SK-N-SH (cell line): ENCODE data around the gene SOCS3. TPM values are rescaled to one million over a fixed set of nuclear protein-coding genes. Genes with fewer than 3 reads are reported as not detected.

Source experiments
- CTCF ChIA-PET: fragments of 300-600, 350-600 bp; formaldehyde crosslinking; extraction: SDS; loops from one replicate; lab custom pipeline; 2021; lab: Yijun Ruan, JAX
- POLR2A ChIA-PET: fragments of 350-600 bp; sonication (Branson Sonifier 250); formaldehyde crosslinking; extraction: SDS; loops from one replicate; lab custom pipeline; 2020; ENCODE audit warnings: antibody characterized with exemption, inconsistent platforms; lab: Yijun Ruan, JAX
- DNase-seq: peaks from one replicate; pipeline ENCODE4 v3.0.0; 2012
- H2AFZ ChIP-seq: fragments of 200-600 bp; sonication (generic); 2 replicates; pipeline ENCODE4 v1.8.1; 2016; ENCODE audit warnings: antibody characterized with exemption, mild to moderate bottlenecking, low read depth
- H3F3A ChIP-seq: fragments of 200-600 bp; sonication (generic); replicated peaks from 2 replicates; pipeline ENCODE3; 2016; ENCODE audit warnings: antibody characterized with exemption, mild to moderate bottlenecking; ENCODE audit not compliant: insufficient read depth
- H3K27ac ChIP-seq, 2 experiments: fragments of 200-500 bp in 1 of 2; fragments of 200-600 bp in 1 of 2; sonication (Bioruptor generic) in 1 of 2; sonication (generic), shearing (Covaris generic) in 1 of 2; 2 replicates each; pipeline versions ENCODE4 v1.5.1 to v1.6.1; 2014 to 2016; ENCODE audit warnings: low read depth in 2 of 2, inconsistent platforms in 1 of 2, low read length in 1 of 2, mild to moderate bottlenecking in 1 of 2, mixed read lengths in 1 of 2
- H3K27me3 ChIP-seq: fragments of 200-600 bp; sonication (generic), shearing (Covaris generic); 2 replicates; pipeline ENCODE4 v1.6.1; 2016; ENCODE audit warnings: mixed run types; ENCODE audit not compliant: insufficient read depth
- H3K36me3 ChIP-seq, 2 experiments: fragments of 200-500 bp in 1 of 2; fragments of 200-600 bp in 1 of 2; sonication (Bioruptor generic) in 1 of 2; sonication (generic) in 1 of 2; replicated peaks in 1 of 2; 2 replicates each; pipeline versions ENCODE3 to v1.5.1; 2014 to 2016; ENCODE audit warnings: low read length in 1 of 2, mild to moderate bottlenecking in 1 of 2; ENCODE audit not compliant: insufficient read depth in 2 of 2, control insufficient read depth in 1 of 2
- H3K4me1 ChIP-seq, 2 experiments: fragments of 200-500 bp in 1 of 2; fragments of 200-600 bp in 1 of 2; sonication (Bioruptor generic) in 1 of 2; sonication (generic), shearing (Covaris generic) in 1 of 2; 2 replicates each; pipeline versions ENCODE4 v1.5.1 to v1.6.1; 2014 to 2016; ENCODE audit warnings: low read depth in 1 of 2, low read length in 1 of 2, mixed run types in 1 of 2; ENCODE audit not compliant: insufficient read depth in 2 of 2, control insufficient read depth in 1 of 2
- H3K4me2 ChIP-seq: fragments of 200-600 bp; sonication (generic), shearing (Covaris generic); 2 replicates; pipeline ENCODE4 v1.6.1; 2017; ENCODE audit warnings: mixed run types
- H3K4me3 ChIP-seq, 2 experiments: fragments of 200-500 bp in 1 of 2; fragments of 200-600 bp in 1 of 2; sonication (Bioruptor generic) in 1 of 2; sonication (generic), shearing (Covaris generic) in 1 of 2; 2 replicates each; pipeline versions ENCODE4 v1.5.1 to v1.8.1; 2014 to 2016; ENCODE audit warnings: low read depth in 2 of 2, inconsistent platforms in 1 of 2, low read length in 1 of 2, mild to moderate bottlenecking in 1 of 2, mixed read lengths in 1 of 2, moderate library complexity in 1 of 2
- H3K79me2 ChIP-seq: fragments of 200-600 bp; sonication (generic); 2 replicates; pipeline ENCODE4 v1.8.1; 2017; ENCODE audit warnings: mild to moderate bottlenecking; ENCODE audit not compliant: insufficient read depth
- H3K9ac ChIP-seq: fragments of 200-600 bp; sonication (generic); 2 replicates; pipeline ENCODE4 v1.6.1; 2017; ENCODE audit warnings: mixed run types
- H3K9me2 ChIP-seq: fragments of 200-600 bp; sonication (generic); 2 replicates; pipeline ENCODE4 v1.6.1; 2017; ENCODE audit warnings: mixed run types
- H3K9me3 ChIP-seq: fragments of 200-600 bp; sonication (generic); 2 replicates; pipeline ENCODE4 v1.6.1; 2017; ENCODE audit warnings: mixed run types, mild to moderate bottlenecking, moderate library complexity
- H4K20me1 ChIP-seq: fragments of 200-600 bp; sonication (generic); 2 replicates; pipeline ENCODE4 v1.6.1; 2017; ENCODE audit warnings: mild to moderate bottlenecking, mixed run types; ENCODE audit not compliant: insufficient read depth
- CHD2 ChIP-seq: fragments of 150-350 bp; IDR thresholded peaks from 2 replicates; pipeline ENCODE4 v1.6.1; 2018; ENCODE audit warnings: low read length; ENCODE audit not compliant: partially characterized antibody
- EP300 ChIP-seq, 2 experiments: IDR thresholded peaks; 2 replicates each; pipeline versions ENCODE4 v1.4.0 to v1.6.1; 2012; ENCODE audit warnings: borderline replicate concordance in 1 of 2, low read depth in 1 of 2, low read length in 1 of 2
- EZH2phosphoT487 ChIP-seq: fragments of 200-600 bp; sonication (generic); IDR thresholded peaks from 2 replicates; pipeline ENCODE4 v1.6.1; 2017; ENCODE audit warnings: low read depth, mixed run types, mild to moderate bottlenecking, antibody characterized with exemption, moderate library complexity, borderline replicate concordance
- MXI1 ChIP-seq: IDR thresholded peaks from 2 replicates; pipeline ENCODE4 v1.6.1; 2012; ENCODE audit warnings: mild to moderate bottlenecking, low read depth, low read length, improper control_type of control experiment
- POLR2AphosphoS5 ChIP-seq: IDR thresholded peaks from 2 replicates; pipeline ENCODE4 v1.6.1; 2012; ENCODE audit warnings: low read depth, low read length
- RAD21 ChIP-seq: IDR thresholded peaks from 2 replicates; pipeline ENCODE4 v1.6.1; 2012; ENCODE audit warnings: mild to moderate bottlenecking, low read length
- RCOR1 ChIP-seq: fragments of 150-350 bp; IDR thresholded peaks from 2 replicates; pipeline ENCODE4 v1.6.1; 2017; ENCODE audit warnings: antibody characterized with exemption, low read length
- WGBS: methylation state at CpG from one replicate; pipeline ENCODE4 v1.1.6; 2017; ENCODE audit warnings: low lambda C conversion rate; 5-methylcytosine and 5-hydroxymethylcytosine counted together
- polyA plus RNA-seq, 3 experiments: library from polyadenylated mRNA; depleted of rRNA; stranded (reverse); fragments of >200 nt; gene quantifications; 2 replicates each; pipeline ENCODE4 v1.2.3, GENCODE V29; 2012
- TF ChIP-seq, protein P1 (sequence below): IDR thresholded peaks from 2 replicates; pipeline ENCODE4 v1.4.0; 2012; ENCODE audit warnings: low read depth, borderline replicate concordance
- TF ChIP-seq, protein P2 (sequence below): IDR thresholded peaks from 2 replicates; pipeline ENCODE4; 2012

SOCS3 gene
- polyA plus RNA-seq, 1 of the 3 experiments (the other 2 are of a cell fraction): 24.9 TPM

DNA sequence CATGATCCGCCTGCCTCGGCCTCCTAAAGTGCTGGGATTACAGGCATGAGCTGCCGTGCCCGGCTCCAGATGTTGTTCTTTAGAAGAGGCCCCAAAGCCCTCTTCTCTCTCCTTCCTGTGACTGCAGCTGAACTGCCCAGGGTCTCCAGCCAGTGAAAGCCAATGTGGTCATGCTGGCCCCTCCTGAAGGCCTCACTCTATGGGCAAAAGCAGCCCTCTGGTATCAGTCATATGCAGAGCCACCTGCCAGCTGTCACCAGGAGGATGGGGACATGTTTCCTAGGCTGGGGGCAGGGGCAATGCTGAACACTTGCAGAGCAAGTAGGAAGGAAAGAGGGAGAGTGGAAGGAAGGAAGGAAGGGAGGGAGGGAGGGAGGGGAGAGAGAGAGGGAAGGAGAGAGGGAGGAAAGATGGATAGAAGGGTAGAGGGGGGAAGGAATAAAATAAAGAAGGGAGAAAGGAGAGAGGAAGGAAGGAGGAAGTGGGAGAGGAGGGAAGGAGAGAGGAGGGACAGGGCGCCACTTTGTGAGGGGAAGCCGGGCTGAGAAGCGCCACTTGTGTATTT is 36.0 kb downstream of the SOCS3 start:
- peak overlapping the region; percentile 36; the same call in 1 of the 2 replicates for H2AFZ ChIP-seq
- POLR2A ChIA-PET: interaction anchor here (1.7 kb wide), 1 partner anchor 69 kb away, joined by 3 read pairs; no protein-coding TSS in a partner anchor
- no peaks in the 10 kb centered on the region for H3K27me3 ChIP-seq
- H3K4me1 ChIP-seq: peaks cover 27 to 30% of the 10 kb centered on the region in 2 experiments; a peak in 3 of 4 replicates
- DNase-seq: peak; percentile 71
- no peaks in the 10 kb centered on the region for H3K9me3 ChIP-seq
- CTCF ChIA-PET: interaction anchor here (0.6 to 2.8 kb wide), 11 partner anchors 8 to 208 kb away, joined by 3 to 15 read pairs (median 6); no protein-coding TSS in a partner anchor
- no peaks in the 10 kb centered on the region for H3K36me3 ChIP-seq
- H3K9me2 ChIP-seq: no peaks in the 10 kb centered on the region
- peak overlapping the region; percentile 62 to 92; a peak in 3 of 4 replicates for H3K27ac ChIP-seq
- peak overlapping the region; percentile 60; the same call in 1 of the 2 replicates for H3K4me2 ChIP-seq
- peaks cover 20% of the 10 kb centered on the region for H3F3A ChIP-seq
- H3K79me2 ChIP-seq: no peaks in the 10 kb centered on the region
- H4K20me1 ChIP-seq: no peaks in the 10 kb centered on the region
- H3K9ac ChIP-seq: peak overlapping the region; percentile 38
- H3K4me3 ChIP-seq: no peak overlapping the region
- TF ChIP-seq, protein P1, sequence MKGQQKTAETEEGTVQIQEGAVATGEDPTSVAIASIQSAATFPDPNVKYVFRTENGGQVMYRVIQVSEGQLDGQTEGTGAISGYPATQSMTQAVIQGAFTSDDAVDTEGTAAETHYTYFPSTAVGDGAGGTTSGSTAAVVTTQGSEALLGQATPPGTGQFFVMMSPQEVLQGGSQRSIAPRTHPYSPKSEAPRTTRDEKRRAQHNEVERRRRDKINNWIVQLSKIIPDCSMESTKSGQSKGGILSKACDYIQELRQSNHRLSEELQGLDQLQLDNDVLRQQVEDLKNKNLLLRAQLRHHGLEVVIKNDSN: no peak
- peak; percentile 49; the same call in 1 of the 2 replicates for TF ChIP-seq MXI1
- peak; percentile 30; the same call in 1 of the 2 replicates for TF ChIP-seq RAD21
- WGBS: 93% methylated on average over 7 of the region's 7 CpGs

DNA sequence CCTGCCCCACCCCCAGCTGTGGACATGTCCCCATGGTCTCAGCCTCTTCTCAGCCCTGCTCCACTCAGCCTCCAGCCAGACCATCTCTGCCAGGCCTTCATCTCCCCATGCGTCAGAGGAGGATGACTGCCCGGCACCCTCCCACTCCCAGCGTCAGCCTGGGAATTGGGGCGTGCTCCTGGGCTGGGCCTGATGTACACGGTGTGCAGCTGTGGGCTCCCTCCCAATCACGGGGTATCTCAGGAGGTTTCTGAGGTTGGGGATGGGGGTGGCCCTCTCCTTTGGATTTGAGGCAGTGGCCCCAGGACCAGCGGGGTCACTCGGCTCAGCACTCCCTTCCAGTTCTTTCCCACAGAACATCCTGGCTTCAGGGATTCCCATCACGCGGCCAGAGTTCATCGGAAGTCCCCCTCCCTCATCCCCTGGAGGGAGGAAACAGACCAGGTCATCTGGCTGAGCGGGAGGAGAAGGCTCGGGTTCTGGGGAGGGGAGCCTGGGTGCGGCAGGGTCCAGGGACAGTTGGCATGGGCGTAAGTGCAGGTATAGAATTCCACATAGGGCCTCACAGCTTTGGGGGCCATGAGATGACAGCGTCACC is 36.9 kb downstream of the SOCS3 start:
- peak; percentile 85 for DNase-seq
- Histone ChIP-seq H3F3A (peaks cover 11% of the 10 kb centered on the region), H3K27ac (peak overlapping the region; percentile 26 to 92; a peak in 2 of 4 replicates), H3K4me2 (peak overlapping the region; percentile 23; the same call in 1 of the 2 replicates), H3K79me2 (no peaks in the 10 kb centered on the region), H3K9me3 (no peaks in the 10 kb centered on the region), H3K9me2 (no peaks in the 10 kb centered on the region), H2AFZ (no peak overlapping the region), H3K4me1 (peaks cover 24 to 30% of the 10 kb centered on the region in 2 experiments; a peak in 3 of 4 replicates), H3K36me3 (no peaks in the 10 kb centered on the region), H4K20me1 (no peaks in the 10 kb centered on the region), H3K27me3 (no peaks in the 10 kb centered on the region), H3K4me3 (no peak overlapping the region), H3K9ac (no peak overlapping the region)
- CTCF ChIA-PET: interaction anchor here (0.6 to 2.8 kb wide), 5 partner anchors 12 to 99 kb away, joined by 3 to 12 read pairs (median 5); no protein-coding TSS in a partner anchor
- WGBS: 89% methylated on average over 16 of the region's 16 CpGs
- TF ChIP-seq, protein P2, sequence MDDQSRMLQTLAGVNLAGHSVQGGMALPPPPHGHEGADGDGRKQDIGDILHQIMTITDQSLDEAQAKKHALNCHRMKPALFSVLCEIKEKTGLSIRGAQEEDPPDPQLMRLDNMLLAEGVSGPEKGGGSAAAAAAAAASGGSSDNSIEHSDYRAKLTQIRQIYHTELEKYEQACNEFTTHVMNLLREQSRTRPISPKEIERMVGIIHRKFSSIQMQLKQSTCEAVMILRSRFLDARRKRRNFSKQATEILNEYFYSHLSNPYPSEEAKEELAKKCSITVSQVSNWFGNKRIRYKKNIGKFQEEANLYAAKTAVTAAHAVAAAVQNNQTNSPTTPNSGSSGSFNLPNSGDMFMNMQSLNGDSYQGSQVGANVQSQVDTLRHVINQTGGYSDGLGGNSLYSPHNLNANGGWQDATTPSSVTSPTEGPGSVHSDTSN: no peak
- TF ChIP-seq EZH2phosphoT487 (no peak), POLR2AphosphoS5 (no peak), RCOR1 (0 out of 2 replicates have a peak, but pooled peaks have one; percentile 14), CHD2 (peak; percentile 35), EP300 (IDR thresholded peaks at IDR 0.05; ENCODE audit: borderline replicate concordance in 1 of 2, low read depth in 1 of 2, low read length in 1 of 2) (peak in 1 of 2 experiments; percentile 5; a peak in 1 of 4 replicates)
- POLR2A ChIA-PET: no interaction called here
